Measurements from ENCODE around the gene HES3. TPM values are rescaled to one million over a fixed set of nuclear protein-coding genes. Genes with fewer than 3 reads are reported as not detected.
A peak's percentile ranks its signal among the peaks of the same experiment; 100 is the strongest.

Gene HES3
- total and polyA plus RNA-seq, 9 donors, result not detected

DNA sequence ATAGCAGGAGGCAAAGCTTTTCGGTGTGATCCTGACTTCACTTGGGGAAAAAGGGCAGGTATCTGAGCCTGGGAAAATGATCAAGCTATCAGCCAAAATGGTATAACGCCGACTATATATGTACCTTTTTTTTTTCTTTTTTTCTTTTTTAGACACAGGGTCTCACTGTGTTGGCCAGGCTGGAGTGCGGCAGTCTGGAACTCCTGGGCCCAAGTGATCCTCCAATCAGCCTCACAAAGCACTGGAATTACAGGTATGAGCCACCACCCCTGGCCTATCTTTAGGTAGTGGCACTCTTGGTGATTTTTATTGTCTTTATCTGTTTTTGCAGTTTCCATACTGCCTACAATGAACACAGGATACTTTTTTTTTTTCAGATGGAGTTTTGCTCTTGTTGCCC, 6.9 kb upstream of the HES3 start:
- Histone ChIP-seq H3K36me3 (ENCODE audit: control insufficient read depth, insufficient read depth, low read length) (peaks cover 10% of the 10 kb centered on the region), H3K27me3 (ENCODE audit: control insufficient read depth, insufficient read depth, low read length) (peaks cover 35% of the 10 kb centered on the region), H3K4me1 (ENCODE audit: control insufficient read depth, insufficient read depth, low read length) (peaks cover 29% of the 10 kb centered on the region), H3K27ac (ENCODE audit: low read length) (no peak overlapping the region), H3K9me3 (replicated peaks; ENCODE audit: control insufficient read depth, low read depth, low read length) (no peaks in the 10 kb centered on the region), H3K4me3 (ENCODE audit: low read length) (no peak overlapping the region)
- no peak for DNase-seq
- WGBS (ENCODE audit: insufficient coverage), result 83% methylated on average over 1 of the region's 4 CpGs

DNA sequence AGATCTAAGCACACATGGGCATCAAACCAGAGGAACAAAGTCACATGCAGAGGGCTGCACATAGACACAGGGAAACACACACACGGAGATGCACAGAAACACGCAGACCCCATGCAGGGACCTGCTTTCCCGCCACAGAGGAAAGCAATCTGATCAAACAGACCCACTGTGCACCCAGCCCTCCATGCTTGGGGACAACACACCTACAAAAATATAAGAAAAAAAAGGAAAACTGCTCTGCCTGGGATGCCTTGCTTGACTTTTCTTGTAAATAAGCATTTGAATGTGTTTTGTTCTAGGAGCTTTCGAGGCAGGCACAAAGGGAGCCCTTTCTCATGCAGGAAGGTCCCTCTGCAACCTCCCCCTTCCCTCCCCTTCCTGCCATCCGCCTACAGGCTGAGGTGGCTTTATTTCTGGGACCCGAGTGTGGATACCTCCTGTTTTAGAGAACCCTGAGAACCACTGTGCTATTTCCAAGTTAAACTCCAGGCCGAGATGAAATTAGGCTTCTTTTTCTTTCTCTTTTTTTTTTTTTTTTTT, 4.7 kb upstream of the HES3 start:
- H3K9me3 ChIP-seq (replicated peaks; ENCODE audit: control insufficient read depth, low read depth, low read length), result no peaks in the 10 kb centered on the region
- H3K27ac ChIP-seq (ENCODE audit: low read length), result no peak overlapping the region
- no peaks in the 10 kb centered on the region for H3K36me3 ChIP-seq (ENCODE audit: control insufficient read depth, insufficient read depth, low read length)
- peaks cover 37% of the 10 kb centered on the region for H3K4me1 ChIP-seq (ENCODE audit: control insufficient read depth, insufficient read depth, low read length)
- peaks cover 54% of the 10 kb centered on the region for H3K27me3 ChIP-seq (ENCODE audit: control insufficient read depth, insufficient read depth, low read length)
- DNase-seq, result no peak
- H3K4me3 ChIP-seq (ENCODE audit: low read length), result no peak overlapping the region
- 47% methylated on average over 3 of the region's 7 CpGs for WGBS (ENCODE audit: insufficient coverage)

DNA sequence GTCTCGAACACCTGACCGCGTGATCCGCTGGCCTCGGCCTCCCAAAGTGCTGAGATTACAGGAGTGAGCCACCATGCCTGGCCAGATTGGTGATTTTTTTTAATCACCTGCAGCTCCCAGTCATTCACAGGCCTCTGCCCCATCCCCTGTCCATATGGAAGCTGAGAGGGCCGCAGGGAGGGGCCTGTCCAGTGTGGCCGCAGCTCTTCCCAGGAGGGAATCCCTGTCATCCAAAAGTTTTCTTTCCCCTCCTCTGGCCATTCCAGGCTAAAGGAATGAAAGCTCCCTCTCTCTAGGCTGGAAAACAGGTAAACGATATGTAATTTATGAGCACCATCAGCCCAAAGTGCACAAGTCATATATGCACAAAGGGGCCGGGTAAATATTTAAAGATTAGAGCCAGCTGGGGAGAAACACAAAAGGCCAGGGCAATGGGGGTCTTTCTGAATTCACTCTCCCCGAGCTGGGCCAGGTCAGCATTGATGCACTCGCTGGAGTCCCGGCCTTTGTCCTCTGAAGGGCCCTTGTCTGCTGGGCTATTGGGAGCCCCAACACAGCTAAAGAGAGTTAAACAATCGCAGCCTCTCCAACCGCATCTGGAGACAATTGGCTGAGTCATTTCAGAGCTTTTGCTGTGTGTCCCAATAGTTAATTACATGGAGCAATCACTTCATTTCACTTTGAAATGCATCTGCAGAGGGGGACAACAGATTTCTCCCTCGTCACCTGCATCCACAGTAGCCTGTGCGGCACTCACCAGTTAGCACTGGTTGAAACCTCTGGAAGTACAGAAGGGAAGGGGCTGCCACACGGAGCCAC, 3.8 kb upstream of the HES3 start:
- H3K27ac ChIP-seq (ENCODE audit: low read length), result no peak overlapping the region
- DNase-seq, result no peak
- H3K4me1 ChIP-seq (ENCODE audit: control insufficient read depth, insufficient read depth, low read length), result peaks cover 31% of the 10 kb centered on the region

DNA sequence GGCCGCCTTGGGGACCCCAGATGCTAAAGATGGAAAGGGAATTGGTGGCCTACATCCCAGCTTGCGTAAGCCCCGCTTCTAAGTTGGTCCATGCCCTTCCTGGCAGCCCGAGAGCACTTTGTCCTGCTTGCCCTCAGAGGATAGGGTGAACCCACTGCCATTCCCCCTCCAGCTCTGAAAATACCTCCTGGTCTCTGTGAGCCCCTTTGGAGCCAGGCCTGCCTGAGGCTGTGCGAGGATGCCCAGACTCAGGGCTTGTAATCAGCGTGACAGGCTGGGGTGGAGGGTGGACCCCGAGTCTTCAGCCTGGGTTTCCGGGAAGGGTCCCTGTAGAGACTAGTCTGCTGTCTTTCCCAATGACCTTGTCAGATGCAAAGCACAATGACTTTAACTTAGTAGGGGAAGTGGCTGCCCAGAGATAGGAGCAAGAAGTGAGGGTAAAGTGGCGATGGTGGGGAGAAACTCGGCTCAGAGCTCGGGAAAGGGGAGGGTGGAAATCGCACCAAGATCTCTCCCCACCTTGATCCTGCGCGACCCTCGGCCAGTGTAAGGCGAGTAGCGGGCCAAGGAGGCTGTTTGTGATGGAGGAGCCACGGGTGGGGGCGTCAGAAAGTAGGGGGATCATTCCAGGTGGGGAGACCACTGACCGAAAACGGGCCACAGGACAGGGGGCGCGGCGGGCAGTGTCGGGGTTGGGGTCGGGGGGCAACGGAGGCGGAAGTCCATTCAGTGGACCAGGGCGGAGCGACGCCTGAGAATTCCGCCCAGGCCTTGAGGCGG, 2.7 kb upstream of the HES3 start:
- no peak for DNase-seq
- H3K4me3 ChIP-seq (ENCODE audit: low read length), result no peak overlapping the region
- 14% methylated on average over 30 of the region's 33 CpGs for WGBS (ENCODE audit: insufficient coverage)

More for the DNA sequence above, 3.8 kb upstream of the HES3 start:
- H3K9me3 ChIP-seq (replicated peaks; ENCODE audit: control insufficient read depth, low read depth, low read length), result no peaks in the 10 kb centered on the region
- H3K27me3 ChIP-seq (ENCODE audit: control insufficient read depth, insufficient read depth, low read length), result peaks cover 61% of the 10 kb centered on the region
- WGBS (ENCODE audit: insufficient coverage), result 55% methylated on average over 11 of the region's 17 CpGs
- no peaks in the 10 kb centered on the region for H3K36me3 ChIP-seq (ENCODE audit: control insufficient read depth, insufficient read depth, low read length)
- H3K4me3 ChIP-seq (ENCODE audit: low read length), result no peak overlapping the region

DNA sequence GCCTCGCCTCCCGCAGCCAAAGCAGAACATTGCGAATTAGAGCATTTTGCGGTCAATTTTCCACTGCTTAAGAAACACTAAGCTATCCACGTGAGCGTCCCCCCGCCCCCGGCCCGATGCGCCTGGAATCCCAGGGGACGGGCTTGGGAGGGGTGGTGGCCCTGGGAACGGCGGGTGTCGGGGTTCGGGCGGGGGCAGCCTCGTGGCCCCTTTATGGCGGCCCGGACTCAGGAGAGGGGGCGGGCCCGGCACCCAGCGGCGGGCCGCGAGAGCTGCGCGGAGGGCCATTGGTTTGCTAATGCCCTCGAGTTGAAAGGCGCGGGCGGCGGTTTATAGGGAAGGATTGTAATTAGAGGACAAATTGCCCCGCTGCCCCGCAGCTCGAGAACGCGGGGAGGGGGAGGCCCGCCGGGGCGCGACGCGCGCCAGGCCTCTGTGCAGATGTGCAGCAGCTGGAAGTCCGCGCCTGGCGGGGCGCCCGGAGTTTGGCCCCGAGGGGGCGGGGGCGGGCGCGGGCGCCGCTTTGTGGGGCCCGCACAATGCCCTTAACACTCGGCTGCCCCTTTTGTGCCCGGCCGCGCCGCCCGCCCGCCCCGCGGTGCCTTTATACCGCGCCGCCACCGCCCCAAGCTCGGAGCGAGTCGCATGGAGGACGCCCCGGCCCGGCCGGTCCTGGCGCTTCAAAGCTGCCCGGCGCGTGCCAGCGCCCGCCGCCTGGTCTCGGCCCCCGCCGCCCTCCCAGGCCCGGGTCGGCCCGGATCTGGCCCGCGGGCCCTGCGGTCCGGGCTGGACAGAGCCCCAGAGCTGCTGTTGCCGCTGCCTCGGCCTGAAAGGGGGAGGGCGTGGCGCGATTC, 1.9 kb upstream of the HES3 start:
- Histone ChIP-seq H3K9me3 (replicated peaks; ENCODE audit: control insufficient read depth, low read depth, low read length) (no peaks in the 10 kb centered on the region), H3K4me1 (ENCODE audit: control insufficient read depth, insufficient read depth, low read length) (peaks cover 43% of the 10 kb centered on the region), H3K27ac (ENCODE audit: low read length) (no peak overlapping the region), H3K27me3 (ENCODE audit: control insufficient read depth, insufficient read depth, low read length) (peaks cover 81% of the 10 kb centered on the region), H3K36me3 (ENCODE audit: control insufficient read depth, insufficient read depth, low read length) (no peaks in the 10 kb centered on the region), H3K4me3 (ENCODE audit: low read length) (no peak overlapping the region)
- whole genome bisulfite sequencing (ENCODE audit: insufficient coverage), result under 1% methylated on average over 83 of the region's 99 CpGs
- no peak for DNase-seq

More for the DNA sequence above, 2.7 kb upstream of the HES3 start:
- peaks cover 36% of the 10 kb centered on the region for H3K4me1 ChIP-seq (ENCODE audit: control insufficient read depth, insufficient read depth, low read length)
- H3K36me3 ChIP-seq (ENCODE audit: control insufficient read depth, insufficient read depth, low read length), result no peaks in the 10 kb centered on the region
- H3K27ac ChIP-seq (ENCODE audit: low read length), result no peak overlapping the region
- no peaks in the 10 kb centered on the region for H3K9me3 ChIP-seq (replicated peaks; ENCODE audit: control insufficient read depth, low read depth, low read length)
- peaks cover 72% of the 10 kb centered on the region for H3K27me3 ChIP-seq (ENCODE audit: control insufficient read depth, insufficient read depth, low read length)

DNA sequence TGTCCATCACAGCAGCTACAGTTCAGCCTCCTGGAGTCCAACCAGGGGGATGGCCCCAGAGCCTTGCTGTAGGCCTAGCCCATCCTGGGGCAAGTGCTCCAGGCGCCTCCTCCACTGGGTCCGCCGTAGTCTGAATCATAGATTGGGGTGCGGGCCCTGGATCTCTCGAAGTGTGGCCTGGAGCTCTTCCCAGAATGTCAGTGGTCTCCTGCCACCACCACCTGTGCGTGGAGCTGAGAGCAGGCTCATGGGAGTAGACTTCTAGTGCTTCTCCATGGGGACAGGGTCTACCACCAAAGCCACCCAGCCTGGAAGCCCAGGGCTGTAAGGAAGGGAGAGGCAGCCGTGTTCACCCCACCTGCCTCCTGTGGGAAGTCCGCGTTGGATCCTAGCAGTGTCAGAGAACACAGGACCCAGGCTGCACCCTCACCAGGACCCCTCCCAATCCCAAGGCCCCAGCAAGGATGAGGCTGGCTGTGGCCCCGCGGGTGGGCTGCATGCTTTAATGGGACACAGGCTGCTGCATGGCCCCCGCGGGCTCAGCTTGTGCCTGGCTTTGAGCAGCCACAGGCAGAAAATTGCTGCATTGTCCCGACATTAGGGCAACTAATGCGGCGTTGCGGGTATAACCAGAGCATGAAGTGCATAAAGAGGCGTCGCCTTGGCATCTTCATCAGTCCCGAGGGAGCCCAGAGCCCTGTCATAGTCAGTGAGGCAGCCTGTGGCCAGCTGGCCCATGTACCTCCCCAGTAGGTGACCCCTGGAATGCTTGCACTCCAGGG, 735 bp upstream of the HES3 start:
- Histone ChIP-seq H3K4me3 (ENCODE audit: low read length) (no peak overlapping the region), H3K27ac (ENCODE audit: low read length) (no peak overlapping the region), H3K4me1 (ENCODE audit: control insufficient read depth, insufficient read depth, low read length) (peaks cover 43% of the 10 kb centered on the region), H3K36me3 (ENCODE audit: control insufficient read depth, insufficient read depth, low read length) (no peaks in the 10 kb centered on the region), H3K27me3 (ENCODE audit: control insufficient read depth, insufficient read depth, low read length) (peaks cover 87% of the 10 kb centered on the region), H3K9me3 (replicated peaks; ENCODE audit: control insufficient read depth, low read depth, low read length) (no peaks in the 10 kb centered on the region)
- DNase-seq, result no peak
- WGBS (ENCODE audit: insufficient coverage), result 23% methylated on average over 19 of the region's 20 CpGs

DNA sequence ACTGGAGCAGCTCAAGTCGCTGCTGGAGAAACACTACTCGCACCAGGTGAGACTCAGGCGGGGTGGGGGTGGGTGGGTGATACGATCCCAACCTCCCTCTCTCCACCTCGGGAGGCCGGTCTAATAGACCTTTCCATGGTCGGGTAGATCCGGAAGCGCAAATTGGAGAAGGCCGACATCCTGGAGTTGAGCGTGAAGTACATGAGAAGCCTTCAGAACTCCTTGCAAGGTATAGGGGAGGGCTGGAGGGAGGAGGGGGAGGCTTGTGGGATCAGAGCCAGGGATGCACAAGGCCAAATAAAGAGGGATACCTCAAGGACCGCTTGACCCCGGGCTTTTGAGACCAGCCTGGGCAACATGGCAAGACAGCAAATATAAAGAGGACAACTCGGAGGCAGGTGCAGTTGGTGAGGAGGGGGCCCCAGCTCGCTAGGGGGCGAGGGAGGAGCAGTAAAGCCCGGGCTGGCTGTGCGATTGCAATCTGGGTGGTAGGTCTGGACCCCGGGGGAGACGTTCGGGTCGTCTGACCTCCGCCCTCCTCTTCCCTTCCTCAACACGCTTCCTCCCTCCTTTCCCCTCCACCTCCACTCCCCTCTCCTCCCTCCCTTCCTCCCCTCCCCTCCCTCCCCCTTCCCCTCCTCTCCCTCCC, 546 bp downstream of the HES3 start:
- no peak overlapping the region for H3K27ac ChIP-seq (ENCODE audit: low read length)
- 3% methylated on average over 11 of the region's 24 CpGs for WGBS (ENCODE audit: insufficient coverage)
- no peaks in the 10 kb centered on the region for H3K9me3 ChIP-seq (replicated peaks; ENCODE audit: control insufficient read depth, low read depth, low read length)
- peaks cover 48% of the 10 kb centered on the region for H3K4me1 ChIP-seq (ENCODE audit: control insufficient read depth, insufficient read depth, low read length)
- peaks cover 85% of the 10 kb centered on the region for H3K27me3 ChIP-seq (ENCODE audit: control insufficient read depth, insufficient read depth, low read length)
- no peaks in the 10 kb centered on the region for H3K36me3 ChIP-seq (ENCODE audit: control insufficient read depth, insufficient read depth, low read length)
- DNase-seq, result no peak
- no peak overlapping the region for H3K4me3 ChIP-seq (ENCODE audit: low read length)

DNA sequence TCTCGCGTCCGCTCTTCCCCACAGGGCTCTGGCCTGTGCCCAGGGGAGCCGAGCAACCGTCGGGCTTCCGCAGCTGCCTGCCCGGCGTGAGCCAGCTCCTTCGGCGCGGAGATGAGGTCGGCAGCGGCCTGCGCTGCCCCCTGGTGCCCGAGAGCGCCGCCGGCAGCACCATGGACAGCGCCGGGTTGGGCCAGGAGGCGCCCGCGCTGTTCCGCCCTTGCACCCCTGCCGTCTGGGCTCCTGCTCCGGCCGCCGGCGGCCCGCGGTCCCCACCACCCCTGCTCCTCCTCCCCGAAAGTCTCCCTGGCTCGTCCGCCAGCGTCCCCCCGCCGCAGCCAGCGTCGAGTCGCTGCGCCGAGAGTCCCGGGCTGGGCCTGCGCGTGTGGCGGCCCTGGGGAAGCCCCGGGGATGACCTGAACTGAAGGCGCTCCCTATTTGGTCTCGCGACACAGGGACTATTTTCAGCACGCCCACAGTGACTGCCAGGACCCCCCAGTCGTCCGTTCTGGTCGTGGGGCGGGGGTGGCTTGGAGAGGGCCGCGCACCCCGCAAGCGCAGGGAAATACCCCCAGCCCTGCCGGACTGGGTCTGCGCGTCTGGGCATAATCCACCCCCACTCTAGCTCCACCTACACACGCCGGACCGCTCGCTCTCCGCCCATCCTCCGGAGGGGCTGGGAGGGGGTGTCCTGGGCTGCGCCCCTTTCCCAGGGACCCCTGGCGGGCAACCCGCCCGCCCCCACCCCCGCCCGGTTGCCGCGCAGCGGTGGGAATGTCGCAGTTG, 1.3 kb downstream of the HES3 start:
- H3K4me1 ChIP-seq (ENCODE audit: control insufficient read depth, insufficient read depth, low read length), result peaks cover 53% of the 10 kb centered on the region
- H3K9me3 ChIP-seq (replicated peaks; ENCODE audit: control insufficient read depth, low read depth, low read length), result no peaks in the 10 kb centered on the region
- peak; percentile 85 for DNase-seq
- peaks cover 86% of the 10 kb centered on the region for H3K27me3 ChIP-seq (ENCODE audit: control insufficient read depth, insufficient read depth, low read length)
- H3K4me3 ChIP-seq (ENCODE audit: low read length), result no peak overlapping the region
- no peak overlapping the region for H3K27ac ChIP-seq (ENCODE audit: low read length)
- no peaks in the 10 kb centered on the region for H3K36me3 ChIP-seq (ENCODE audit: control insufficient read depth, insufficient read depth, low read length)
- WGBS (ENCODE audit: insufficient coverage), result 1% methylated on average over 64 of the region's 79 CpGs

All from muscle of leg (tissue), 11 donors.